LNCaP clone FGC (cell line): ENCODE data around the gene SMARCA2.

Experiments used
- DNase-seq: peaks from one replicate; pipeline ENCODE4 v3.0.0-alpha.2; 2011; ENCODE audit warnings: low read depth
- H3K4me3 ChIP-seq: 2 replicates; pipeline ENCODE4 v1.5.1; 2011; ENCODE audit warnings: mild to moderate bottlenecking, low read depth, low read length, control low read depth
- TF ChIP-seq, protein P1 (sequence below): IDR thresholded peaks from 2 replicates; pipeline ENCODE4 v1.5.1; 2012; ENCODE audit warnings: mild to moderate bottlenecking; ENCODE audit not compliant: control insufficient read depth, insufficient read depth; ENCODE audit errors: extremely low read depth

The SMARCA2 gene

DNA sequence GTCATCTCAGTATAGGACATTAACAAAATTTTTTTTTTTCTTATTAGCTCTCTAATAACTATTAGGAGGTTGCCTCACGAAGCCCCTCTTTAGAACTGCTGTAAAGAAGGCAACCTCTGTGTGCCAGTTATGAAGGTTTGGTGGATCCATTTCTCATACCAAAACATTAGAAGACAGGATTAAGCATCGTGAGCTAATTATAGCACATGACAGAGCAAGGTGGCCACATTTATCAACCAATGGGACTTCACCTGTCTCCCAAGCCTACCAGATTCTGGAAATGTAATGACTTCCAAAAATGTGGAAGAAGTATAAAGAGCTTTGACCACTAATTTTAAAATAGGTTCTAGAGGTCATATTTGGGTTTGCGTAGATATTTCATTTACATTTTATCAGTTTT is 107.2 kb downstream of the SMARCA2 start:
- DNase-seq, result no peak
- TF ChIP-seq, protein P1, sequence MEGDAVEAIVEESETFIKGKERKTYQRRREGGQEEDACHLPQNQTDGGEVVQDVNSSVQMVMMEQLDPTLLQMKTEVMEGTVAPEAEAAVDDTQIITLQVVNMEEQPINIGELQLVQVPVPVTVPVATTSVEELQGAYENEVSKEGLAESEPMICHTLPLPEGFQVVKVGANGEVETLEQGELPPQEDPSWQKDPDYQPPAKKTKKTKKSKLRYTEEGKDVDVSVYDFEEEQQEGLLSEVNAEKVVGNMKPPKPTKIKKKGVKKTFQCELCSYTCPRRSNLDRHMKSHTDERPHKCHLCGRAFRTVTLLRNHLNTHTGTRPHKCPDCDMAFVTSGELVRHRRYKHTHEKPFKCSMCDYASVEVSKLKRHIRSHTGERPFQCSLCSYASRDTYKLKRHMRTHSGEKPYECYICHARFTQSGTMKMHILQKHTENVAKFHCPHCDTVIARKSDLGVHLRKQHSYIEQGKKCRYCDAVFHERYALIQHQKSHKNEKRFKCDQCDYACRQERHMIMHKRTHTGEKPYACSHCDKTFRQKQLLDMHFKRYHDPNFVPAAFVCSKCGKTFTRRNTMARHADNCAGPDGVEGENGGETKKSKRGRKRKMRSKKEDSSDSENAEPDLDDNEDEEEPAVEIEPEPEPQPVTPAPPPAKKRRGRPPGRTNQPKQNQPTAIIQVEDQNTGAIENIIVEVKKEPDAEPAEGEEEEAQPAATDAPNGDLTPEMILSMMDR, result no peak
- no peak overlapping the region for H3K4me3 ChIP-seq

DNA sequence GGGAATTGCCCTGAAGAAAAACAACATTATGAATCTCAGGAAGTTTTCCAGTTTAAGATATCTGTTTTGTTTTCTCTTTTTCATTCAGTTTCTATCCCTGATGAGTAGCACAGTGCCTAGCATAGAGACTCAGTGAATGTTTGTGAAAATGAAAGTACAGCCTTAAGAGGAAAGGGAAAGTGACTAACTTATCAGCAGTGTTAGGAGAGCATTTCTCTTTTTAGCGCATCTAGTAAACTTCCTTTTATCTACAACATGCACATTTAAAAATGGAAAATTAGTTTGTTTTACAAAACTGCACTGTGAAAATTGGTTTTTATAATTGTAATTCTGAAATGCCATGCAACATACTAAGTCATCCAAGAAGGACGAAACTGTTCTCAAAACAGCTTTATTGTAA is 110.8 kb downstream of the SMARCA2 start:
- H3K4me3 ChIP-seq, result no peak overlapping the region
- TF ChIP-seq, protein P1, result no peak
- no peak for DNase-seq

DNA sequence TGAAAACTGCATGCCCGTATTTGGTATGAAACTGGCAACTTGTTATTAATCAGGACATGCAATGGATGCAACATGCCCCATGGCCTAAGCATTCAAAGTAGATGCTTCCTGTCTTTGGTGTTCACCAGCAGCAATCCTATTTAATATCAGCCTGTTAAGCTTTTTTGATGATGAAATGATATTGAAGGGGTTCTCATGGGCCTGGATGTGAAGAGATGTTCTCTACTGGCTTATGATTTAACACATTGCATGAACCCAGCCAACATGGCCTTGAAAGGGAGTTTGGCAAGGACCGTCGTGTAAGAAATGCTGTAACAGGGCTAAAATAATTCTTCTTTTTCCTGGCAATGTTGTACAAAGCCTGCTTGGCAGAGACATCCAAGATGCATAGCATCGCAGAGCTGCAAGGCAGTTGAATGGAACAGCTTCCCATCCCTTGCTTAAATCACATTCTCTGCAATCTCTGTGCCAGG is 111.2 kb downstream of the SMARCA2 start:
- TF ChIP-seq, protein P1, result no peak
- H3K4me3 ChIP-seq, result no peak overlapping the region
- DNase-seq, result no peak

DNA sequence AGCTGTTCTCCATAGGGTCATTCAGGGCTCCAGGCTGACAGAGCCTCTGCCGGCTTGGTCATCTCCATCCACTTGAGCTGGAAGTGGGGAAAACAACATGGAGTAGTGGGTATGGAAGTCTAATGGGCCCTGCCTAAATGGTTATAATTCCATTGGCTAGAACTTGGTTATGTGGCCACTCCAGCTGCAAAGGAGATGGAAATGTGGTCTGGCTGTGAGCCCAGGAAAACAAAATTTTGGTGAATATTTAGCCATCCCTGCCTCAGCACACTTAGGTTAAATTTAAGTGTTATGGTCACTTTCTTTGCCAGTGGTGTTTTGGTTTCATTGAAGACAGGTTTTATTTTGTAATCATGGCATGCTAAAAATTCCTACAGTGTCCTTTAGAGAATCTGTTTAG is 112.3 kb downstream of the SMARCA2 start:
- TF ChIP-seq, protein P1, result no peak
- DNase-seq, result no peak
- H3K4me3 ChIP-seq, result no peak overlapping the region

DNA sequence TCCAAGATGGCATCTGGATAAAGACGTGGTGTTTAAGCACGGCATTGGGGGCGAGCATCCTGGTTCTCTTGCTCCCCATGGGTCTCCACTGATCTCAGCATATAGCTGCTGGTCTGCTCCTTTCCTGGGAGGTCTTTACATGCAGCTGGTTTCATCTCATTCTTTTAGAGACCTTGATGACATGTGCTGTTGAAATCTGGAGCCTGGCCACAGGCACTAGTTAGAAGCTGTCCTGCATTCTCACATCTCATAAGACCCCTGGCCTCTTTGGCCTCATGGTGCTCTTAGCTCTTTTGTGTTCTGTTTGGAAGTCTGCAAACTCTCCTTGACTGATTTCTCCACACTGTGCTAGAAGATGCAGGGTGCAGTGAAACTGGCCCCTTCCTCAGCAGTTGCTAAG is 113.0 kb downstream of the SMARCA2 start:
- H3K4me3 ChIP-seq, result no peak overlapping the region
- no peak for DNase-seq
- TF ChIP-seq, protein P1, result no peak

DNA sequence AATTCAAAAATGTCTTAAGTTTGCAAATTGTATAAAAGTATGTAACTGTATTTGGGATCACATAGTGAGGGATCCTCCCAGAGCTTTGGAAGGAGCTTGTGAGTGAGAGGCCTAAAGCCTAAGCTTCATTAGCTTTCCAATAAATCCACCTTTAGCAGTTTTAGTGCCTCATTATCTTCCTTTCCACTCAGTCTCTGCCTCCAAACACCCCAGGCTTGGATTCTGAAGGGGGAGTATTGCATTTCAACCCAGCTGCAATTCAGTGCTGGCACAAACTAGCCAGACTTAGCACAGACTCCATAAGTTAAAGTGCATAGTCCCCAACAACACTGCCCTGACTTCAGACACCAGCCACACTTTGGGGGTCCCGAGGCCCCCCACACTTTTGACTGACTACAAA is 113.5 kb downstream of the SMARCA2 start:
- DNase-seq, result no peak
- no peak overlapping the region for H3K4me3 ChIP-seq

DNA sequence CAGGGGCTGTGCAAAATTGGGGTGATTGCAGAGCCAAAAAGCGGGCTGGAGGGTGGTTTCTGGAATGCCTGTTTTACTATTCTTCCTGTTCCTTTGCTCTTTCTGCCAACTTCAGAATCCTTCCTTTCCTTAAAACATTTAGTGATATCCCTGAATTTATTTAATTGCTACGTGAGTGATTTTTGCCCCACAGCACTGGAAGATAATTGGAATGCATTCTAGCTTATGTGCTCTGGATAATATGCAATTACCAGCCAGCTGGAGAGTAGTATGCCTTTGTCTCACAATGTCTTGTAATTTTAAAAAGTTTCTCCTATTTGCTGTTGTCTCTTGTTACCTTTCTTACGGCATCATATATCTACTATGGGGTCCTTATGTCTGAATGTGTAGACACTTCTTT is 115.8 kb downstream of the SMARCA2 start:
- H3K4me3 ChIP-seq, result no peak overlapping the region
- TF ChIP-seq, protein P1, result no peak
- no peak for DNase-seq

More for the DNA sequence above, 113.5 kb downstream of the SMARCA2 start:
- TF ChIP-seq, protein P1, result no peak
